ENCODE data around the gene TINAGL1. TPM values are rescaled to one million over a fixed set of nuclear protein-coding genes. Genes with fewer than 3 reads are reported as not detected.

The TINAGL1 gene
- total RNA-seq, 1 donor from 2014 or later: 1,807 TPM

GRCh38 chr1:31598980-31599379 lies 22.7 kb downstream of the TINAGL1 start:
- no peaks in the 10 kb centered on the region for H3K9me3 ChIP-seq
- no peaks in the 10 kb centered on the region for H3K4me1 ChIP-seq
- no peaks in the 10 kb centered on the region for H3K36me3 ChIP-seq
- TF ChIP-seq CTCF (IDR thresholded peaks at IDR 0.05): no peak
- no peak overlapping the region for H3K27ac ChIP-seq
- H3K4me3 ChIP-seq: no peak overlapping the region
- intact Hi-C loops (cut with DNase I): no loop called here
- no peaks in the 10 kb centered on the region for H3K27me3 ChIP-seq
- DNase-seq (ENCODE audit: low spot score in 2 of 2): no peak

- Histone ChIP-seq H3K4me1 (no peaks in the 10 kb centered on the region), H3K27me3 (no peaks in the 10 kb centered on the region), H3K36me3 (no peaks in the 10 kb centered on the region), H3K27ac (no peak overlapping the region), H3K4me3 (no peak overlapping the region), H3K9me3 (no peaks in the 10 kb centered on the region)
- intact Hi-C loops (cut with DNase I): no loop called here
- DNase-seq (ENCODE audit: low spot score in 2 of 2): no peak
- no peak for TF ChIP-seq CTCF (IDR thresholded peaks at IDR 0.05)
Observed at GRCh38 chr1:31600641-31601040, 24.3 kb downstream of the TINAGL1 start.

DNA sequence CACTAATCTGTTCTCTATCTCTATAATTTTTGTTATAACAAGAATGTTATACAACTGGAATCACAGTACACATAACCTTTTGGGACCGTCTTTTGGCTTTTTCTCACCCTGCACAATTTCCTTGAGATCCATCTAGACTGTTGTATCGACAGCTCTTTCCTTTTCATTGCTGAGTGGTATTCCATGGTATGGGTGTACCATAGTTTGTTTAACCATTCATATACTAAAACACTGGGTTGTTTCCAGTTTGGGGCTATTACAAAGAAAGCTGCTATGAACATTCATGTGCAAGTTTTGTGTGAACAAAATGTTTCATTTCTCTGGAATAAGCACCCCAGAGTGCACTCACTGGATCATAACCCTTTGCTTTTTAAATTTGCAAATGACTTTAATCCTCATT lies 25.8 kb downstream of the TINAGL1 start:
- Histone ChIP-seq H3K4me1 (no peaks in the 10 kb centered on the region), H3K27ac (no peak overlapping the region), H3K36me3 (no peaks in the 10 kb centered on the region), H3K27me3 (no peaks in the 10 kb centered on the region), H3K9me3 (no peaks in the 10 kb centered on the region), H3K4me3 (no peak overlapping the region)
- no peak for DNase-seq (ENCODE audit: low spot score in 2 of 2)
- TF ChIP-seq CTCF (IDR thresholded peaks at IDR 0.05): no peak
- intact Hi-C loops (cut with DNase I): no loop called here

- Histone ChIP-seq H3K4me3 (no peak overlapping the region), H3K27me3 (no peaks in the 10 kb centered on the region), H3K9me3 (no peaks in the 10 kb centered on the region), H3K36me3 (no peaks in the 10 kb centered on the region), H3K27ac (no peak overlapping the region), H3K4me1 (no peaks in the 10 kb centered on the region)
- TF ChIP-seq CTCF (IDR thresholded peaks at IDR 0.05): no peak
- no peak for DNase-seq (ENCODE audit: low spot score in 2 of 2)
- intact Hi-C loops (cut with DNase I): no loop called here
Observed at GRCh38 chr1:31605908-31606427, 29.7 kb downstream of the TINAGL1 start.

GRCh38 chr1:31607360-31607759 lies 31.0 kb downstream of the TINAGL1 start:
- intact Hi-C loops (cut with DNase I): no loop called here
- Histone ChIP-seq H3K4me3 (no peak overlapping the region), H3K9me3 (no peaks in the 10 kb centered on the region), H3K27me3 (no peaks in the 10 kb centered on the region), H3K27ac (no peak overlapping the region), H3K36me3 (no peaks in the 10 kb centered on the region), H3K4me1 (no peaks in the 10 kb centered on the region)
- no peak for TF ChIP-seq CTCF (IDR thresholded peaks at IDR 0.05)
- no peak for DNase-seq (ENCODE audit: low spot score in 2 of 2)

GRCh38 chr1:31609514-31610118 lies 33.3 kb downstream of the TINAGL1 start:
- no peak overlapping the region for H3K27ac ChIP-seq
- peaks cover 0 to 9% of the 10 kb centered on the region in 2 donors for H3K4me1 ChIP-seq
- TF ChIP-seq CTCF (IDR thresholded peaks at IDR 0.05): no peak
- no peak overlapping the region for H3K4me3 ChIP-seq
- intact Hi-C loops (cut with DNase I): no loop called here
- DNase-seq (ENCODE audit: low spot score in 2 of 2): no peak
- H3K36me3 ChIP-seq: no peaks in the 10 kb centered on the region
- H3K9me3 ChIP-seq: no peaks in the 10 kb centered on the region
- H3K27me3 ChIP-seq: no peaks in the 10 kb centered on the region
